Hair follicular keratinocyte (primary cell): ENCODE data around the gene FBP2. TPM values are rescaled to one million over a fixed set of nuclear protein-coding genes. Genes with fewer than 3 reads are reported as not detected.

Source experiments
- total RNA-seq: library from RNA; depleted of rRNA; stranded (reverse); fragments of >200 nt; gene quantifications from 2 replicates; pipeline ENCODE4 v1.2.3, GENCODE V29; 2015

Gene FBP2
- total RNA-seq, result not detected in 2 replicates

DNA sequence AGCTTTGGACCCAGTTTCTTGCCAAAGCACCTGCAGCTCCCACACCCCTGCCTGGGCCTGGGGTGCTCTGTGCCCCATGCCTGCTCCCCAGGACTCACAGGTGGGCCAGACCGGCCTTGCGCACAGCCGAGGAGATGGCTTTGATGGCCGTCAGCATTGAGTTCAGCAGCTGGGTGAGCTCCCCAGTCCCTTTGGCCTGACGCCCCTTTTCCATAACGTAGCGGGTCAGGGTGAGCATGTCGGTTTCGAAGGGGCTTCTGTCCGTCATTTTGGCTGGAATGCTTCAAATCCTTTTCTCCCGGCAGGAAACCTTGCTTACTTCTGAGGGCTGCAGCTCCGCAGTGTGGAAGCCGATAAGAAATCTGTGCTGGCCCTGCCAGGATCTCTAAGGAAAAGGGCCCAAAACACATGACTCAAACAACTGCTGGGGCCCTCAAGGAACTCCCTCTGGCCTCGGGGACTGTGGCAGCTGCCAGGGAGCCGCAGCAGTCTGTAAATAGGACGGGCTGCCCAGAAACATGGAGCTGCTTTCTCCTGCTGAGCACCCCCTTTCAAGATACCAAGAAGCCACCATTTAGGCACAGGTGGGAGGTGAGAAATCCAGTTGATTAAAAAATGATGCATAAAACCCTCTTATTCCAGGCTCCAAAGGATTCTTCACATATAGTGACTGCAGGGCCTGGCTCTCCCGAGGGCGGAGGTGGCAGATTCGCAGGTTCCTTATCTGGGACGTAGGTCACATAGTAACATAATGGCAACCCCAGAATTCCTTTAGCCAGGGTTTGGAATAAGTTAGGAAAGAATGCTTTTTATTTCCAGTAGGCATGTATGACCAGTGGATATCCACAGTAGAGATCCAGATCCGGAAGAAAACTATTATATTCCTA is at the start of gene FBP2:
TSS of gene FBP2 (minus strand) at position 366 of the 887 bp plus-strand sequence. CDS start at position 268, 98 bp downstream.

DNA sequence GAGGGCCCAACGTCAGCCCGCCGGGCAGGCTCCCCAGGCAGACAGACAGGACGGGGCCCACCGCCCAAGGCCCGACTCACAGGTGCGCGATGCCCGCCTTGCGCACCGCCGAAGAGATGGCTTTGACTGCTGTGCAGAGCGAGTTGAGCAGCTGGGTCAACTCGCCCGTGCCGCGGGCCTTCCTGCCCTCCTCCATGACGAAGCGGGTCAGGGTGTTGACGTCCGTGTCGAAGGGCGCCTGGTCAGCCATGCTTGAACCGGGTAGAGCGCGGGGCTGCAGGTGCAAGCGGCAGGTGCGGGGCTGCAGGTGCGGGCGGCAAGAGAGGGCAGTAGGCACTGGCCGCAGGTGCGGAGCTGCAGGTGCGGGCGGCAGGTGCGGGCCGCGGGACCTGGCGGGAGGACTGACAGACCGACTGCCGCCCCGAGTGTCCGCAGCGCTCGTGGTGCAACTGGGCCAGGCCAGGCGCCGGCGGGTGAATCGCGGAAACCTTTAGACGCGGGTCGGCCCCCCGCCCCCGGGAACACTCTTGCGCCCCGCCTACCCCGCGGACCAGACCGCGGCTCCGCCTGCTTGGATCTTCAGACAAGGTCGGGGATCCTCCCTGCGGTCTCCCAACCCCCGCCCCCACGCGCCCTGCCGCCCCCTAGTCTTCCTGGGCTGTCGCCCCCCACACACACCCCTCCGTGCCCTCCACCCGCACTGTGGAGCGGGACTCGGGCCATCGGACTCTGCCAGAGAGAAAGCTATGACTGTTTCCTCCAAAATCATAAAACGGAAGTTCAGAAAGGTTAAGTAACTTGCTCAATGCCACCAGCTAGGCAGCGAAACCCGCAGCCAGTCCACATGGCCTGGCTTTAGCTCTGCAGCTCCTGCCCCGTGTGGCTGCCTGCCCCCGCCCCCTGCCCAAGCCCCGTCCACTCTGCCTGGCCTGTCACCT is 45.7 kb upstream of the FBP2 start, which contains the start of gene FBP1:
TSS of gene FBP1 (minus strand) at position 458 of the 938 bp plus-strand sequence. CDS start at position 250, 208 bp downstream.

GRCh38 chr9:94554439-94555331 is 38.9 kb downstream of the FBP2 start, which contains the start of gene PCAT7:
TSS of gene PCAT7 (plus strand) at chr9:94555083.

Other genes starting within 250 kb of the FBP2 start
- gene PCAT7, start 38.7 kb downstream of the FBP2 start, total RNA-seq, result not detected in 2 replicates
- not detected in 2 replicates for gene FBP1, start 45.7 kb upstream of the FBP2 start, total RNA-seq
- 14.6 and 25.6 TPM in 2 replicates for gene AOPEP, start 132.9 kb upstream of the FBP2 start, total RNA-seq